ENCODE measurements around the gene KCNJ10.

Gene KCNJ10

DNA sequence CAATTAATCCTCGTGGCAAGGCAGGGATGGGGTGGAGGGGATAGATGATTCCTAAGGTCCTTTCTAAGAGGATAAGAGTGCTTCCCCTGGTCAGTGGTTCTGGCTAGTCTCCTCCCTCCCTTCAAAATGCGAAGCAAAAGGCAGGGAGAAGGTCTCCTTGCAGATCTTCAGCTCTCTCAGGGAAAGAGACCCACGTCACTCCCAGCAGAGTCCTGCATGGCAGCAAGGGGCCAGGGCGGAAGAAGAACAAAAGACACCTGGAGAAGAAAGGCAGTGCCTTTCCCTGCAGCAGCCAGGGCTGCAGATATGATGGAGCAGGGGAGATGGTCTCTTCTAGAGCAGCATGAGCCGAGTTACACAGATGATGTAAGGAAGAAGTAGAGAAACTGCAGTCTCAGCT is 86.3 kb downstream of the KCNJ10 start:
- DNase-seq = no peak

DNA sequence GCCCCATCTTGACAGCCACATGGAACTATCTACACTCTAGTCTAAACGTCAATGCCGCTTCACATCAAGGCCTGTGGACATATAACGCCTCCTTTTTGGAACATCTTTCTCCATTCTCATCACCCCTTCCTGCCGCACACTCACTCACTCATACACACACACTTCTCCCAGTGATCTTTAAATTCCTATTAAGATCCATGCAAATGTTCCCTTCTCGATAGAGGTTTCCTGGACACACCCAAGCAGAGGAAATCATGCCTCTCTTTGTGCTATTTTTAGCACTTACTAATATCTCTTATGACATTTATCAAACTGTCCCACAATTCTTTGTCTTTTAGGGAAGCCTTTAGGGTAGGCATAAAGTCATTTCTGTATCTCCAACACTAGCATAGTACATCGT is 87.7 kb downstream of the KCNJ10 start:
- no peak for DNase-seq

DNA sequence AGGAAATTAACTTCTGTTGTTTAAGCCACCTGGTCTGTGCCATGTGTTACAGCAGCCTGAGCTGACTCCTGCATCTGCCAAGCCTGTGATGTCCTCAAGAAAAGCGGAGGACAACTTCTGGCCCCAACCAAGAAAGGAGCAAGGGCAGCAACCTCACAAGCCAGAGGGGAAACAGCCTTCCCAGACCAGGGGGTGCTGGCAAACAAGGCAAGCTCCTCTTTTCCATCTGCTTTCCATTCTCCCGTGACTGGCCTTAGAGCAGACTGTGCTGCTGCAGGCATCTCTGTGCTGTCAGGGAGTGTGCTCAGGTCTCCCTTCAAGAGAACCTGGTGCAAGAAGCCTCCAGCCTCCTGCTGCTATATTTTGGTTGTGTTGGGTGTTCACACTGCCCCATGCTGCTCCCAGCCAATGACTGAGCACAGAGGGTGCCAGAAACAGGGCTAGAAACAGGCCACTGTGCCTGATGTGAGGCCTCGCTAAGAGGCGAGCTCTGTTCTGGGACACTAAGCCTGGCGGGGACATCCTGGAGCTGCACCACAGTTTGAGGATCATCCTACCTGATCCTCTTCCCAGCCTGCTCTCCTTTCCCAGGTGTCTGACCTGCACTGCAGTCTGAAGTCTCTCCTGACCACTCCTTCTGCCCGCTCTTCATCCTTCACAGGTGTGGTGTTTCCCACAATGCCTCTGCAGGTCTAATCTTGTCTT is 88.5 kb downstream of the KCNJ10 start:
- DNase-seq = no peak

DNA sequence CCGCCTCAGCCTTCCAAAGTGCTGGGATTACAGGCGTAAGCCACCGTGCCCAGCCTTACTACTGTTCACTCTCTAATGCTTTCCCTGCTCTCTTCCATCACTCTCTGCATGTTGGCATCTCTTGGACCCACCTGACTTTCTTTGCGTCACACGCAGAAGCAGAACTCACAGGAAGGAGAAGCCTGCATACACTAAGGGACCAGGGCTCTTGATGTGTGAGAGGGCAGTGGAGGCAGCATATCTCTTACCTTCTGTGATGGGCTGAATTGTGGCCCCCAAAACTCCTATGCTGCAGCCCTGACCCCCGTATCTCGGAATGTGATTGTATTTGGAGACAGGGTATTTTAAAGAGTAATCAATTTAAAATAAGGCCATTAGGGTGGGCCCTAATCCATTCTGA is 89.2 kb downstream of the KCNJ10 start:
- no peak for DNase-seq

DNA sequence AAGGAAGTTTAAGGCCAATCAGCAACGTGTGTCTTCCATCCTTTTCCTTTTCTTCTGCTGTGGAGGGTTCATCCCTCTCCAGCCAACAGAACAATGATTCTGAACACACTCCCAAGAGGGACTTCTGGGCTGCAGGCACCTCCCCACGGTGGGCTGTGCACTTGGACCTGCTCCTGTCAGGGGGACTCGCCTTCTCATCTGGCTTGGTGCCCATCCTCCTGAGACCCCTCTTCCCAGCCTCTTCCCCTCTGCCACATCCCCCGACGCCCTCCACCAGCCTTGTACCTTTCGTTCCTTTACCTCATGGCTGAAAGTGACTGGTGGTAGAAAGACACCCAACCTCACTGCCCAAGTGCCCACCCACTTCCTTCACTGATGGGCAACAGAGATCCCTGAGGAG is 89.9 kb downstream of the KCNJ10 start:
- DNase-seq = no peak

DNA sequence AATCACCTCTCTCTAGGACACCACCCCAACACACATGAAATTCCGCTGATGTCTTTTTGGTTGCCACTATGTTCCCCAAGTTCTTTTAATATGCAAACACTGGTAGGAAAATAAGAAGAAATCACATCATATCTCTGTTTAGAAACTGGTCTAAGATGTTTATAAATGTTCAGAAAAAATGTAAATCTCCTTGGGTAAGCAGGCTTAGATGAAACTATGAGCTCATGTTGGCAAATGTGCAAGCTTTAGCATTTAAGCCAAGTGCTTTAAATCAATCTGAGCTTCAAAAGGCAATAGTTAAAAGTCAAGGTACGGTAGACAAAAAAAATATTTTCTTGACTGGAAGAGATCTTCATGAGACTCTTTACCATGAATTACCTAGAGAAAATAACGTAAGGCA is 90.7 kb downstream of the KCNJ10 start:
- no peak for DNase-seq

DNA sequence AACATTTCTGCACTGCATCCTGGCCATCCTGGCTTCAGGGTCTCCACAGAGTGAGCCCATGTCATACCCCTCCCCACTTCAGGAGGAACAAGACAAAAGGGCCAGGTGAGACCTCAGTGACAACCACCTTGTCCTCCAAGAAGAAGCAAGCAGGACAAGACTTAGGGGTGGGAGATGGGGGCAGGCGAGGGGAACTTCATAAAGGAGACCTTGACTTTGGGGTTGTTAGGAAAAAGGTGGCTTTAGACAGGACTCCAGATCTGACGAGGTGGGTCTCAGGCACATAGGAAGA is 91.9 kb downstream of the KCNJ10 start:
- DNase-seq = no peak

DNA sequence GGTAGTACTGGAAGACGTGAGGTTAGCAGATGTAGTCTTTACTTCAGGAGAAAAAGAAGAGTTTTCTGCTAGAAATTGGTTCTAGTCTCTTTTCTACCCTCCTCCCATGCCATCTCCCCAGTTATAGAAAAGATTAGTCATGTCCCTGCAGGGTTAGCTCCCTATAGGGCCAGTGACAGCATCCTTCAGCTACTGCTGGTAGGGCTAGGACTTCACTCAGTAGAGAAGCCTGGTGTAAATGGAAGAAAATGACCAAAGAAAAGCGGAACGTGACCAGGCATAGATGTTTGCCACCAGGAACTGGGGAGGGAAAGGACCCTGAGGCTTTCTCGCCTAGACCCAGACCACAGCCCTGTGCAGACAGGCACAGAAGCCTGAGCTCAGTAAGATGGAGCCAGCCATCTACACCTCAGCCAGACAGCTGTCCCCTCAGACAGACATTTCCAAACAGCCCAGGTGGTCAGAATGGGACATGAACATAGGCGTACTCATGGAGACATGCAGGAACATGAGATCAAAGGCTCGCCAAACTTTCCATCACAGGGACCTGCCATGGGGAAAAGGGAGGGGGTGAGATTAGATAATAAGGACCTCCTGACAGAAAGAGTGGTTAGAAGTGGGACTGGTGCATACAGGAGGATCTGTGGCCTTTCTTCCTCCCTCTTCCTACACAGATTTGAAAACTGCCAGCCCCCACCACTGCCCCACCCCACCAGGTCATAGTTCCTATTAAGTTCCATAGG is 92.4 kb downstream of the KCNJ10 start:
- DNase-seq = no peak

DNA sequence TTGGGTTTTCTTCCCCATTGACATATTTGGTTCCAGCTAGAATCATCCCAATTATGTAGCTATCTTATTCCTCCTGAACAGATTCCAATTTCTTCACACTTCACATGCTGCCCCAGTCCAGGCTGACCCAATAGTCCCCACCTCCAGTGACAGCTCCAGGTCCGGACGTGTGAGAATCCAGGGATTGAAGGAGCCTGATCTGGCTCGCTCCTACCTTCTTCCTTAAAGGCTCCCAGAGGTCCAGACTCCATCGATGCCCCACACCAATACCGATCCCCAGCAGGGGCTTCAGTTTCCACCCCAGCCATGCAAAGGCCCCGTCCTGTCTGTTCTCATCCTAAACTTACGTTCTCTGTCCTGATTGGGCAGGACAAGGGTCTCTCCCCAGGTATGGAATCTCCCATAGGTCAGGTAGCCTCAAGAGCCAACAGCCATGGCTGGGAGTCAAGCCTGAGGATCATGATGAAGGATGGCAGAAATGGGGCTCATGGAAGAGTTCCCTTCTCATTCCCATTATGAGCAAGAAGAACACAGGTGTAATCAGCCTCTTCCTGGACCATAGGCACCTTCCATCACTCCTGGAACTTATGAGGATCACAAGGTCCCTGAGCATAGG is 95.5 kb downstream of the KCNJ10 start:
- DNase-seq = no peak

DNA sequence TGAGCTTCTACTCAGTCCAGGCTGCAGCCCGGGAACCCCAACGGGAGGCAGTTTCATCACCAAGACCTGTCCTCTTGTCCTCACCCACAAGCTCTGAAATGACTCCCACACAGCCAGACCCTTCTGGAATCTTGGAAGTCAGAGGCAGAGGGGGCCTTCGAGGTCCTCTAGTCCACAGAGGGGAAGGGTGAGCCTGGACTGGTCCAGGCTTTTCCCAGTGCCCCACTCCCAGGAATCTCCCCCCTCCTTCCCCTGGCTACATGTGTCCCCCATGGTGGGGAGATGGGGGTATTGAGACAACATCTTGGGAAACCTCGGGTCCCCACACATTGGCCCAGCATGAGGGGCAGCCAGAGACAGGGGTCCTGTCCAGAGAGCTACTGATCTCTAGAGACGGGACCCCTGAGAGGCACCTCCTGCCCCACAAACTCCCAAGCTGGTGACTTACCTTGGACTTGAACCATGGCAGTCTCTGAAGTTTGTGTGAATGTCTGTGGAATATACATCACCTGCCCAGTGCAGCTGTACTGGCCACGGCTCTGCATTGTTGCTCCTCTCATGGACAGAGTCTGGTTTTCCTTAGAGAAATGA is 96.5 kb downstream of the KCNJ10 start:
- no peak for DNase-seq

DNA sequence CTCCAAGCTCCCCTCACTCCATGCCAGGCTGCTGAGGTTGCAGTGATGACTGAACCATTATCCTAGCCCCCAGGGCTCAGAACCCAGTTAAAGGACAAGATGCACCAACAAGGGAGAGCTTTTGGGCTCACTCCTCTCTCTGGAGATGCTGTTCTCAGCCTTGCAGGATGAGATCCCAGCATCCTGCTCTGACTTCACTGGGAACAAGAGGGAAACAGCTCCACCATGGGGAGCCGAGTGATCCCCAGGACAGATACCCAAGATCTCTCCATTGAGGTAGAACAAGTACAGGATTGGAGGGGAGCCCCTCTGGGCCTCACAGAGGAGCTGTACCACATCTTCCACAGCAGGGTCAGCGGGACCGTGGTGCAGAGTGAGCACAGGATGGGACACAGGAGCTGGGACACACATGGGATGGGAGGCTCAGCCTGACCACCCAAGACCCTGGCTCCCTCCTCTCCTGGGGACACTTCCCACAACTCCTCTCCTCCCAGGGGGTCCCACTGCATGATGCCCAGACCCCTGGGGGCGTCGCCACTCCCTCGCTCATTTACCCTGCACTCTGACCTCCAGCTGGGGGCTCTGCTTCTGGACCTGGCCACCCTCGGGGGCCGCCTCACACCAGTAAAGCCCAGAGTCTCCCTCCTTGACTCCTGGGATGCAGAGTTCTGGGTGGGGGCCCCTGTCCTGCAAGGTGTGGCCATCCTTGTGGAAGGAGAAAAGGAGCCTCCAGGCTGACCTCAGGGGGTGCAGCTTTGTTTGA is 97.3 kb downstream of the KCNJ10 start:
- DNase-seq = no peak

DNA sequence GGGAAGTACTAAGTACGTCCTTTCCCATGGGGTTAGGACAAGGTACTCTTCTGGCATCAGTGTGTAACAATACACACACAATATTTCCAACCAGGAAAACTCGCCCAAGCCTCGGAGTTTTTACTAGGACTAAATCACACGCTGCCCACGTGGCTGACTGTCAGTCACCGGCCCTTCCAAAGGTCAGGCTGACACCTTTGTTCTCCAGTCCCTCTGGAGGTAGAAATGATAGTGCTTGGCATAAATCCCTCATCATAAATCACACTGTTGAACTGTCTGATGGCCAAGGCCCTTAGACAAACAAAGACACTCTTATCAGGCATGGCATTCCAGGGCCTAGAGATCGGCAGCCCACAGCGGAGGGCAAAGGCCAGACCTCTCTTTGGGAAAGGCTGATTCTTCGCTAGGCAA is 99.0 kb downstream of the KCNJ10 start:
- DNase-seq = no peak

DNA sequence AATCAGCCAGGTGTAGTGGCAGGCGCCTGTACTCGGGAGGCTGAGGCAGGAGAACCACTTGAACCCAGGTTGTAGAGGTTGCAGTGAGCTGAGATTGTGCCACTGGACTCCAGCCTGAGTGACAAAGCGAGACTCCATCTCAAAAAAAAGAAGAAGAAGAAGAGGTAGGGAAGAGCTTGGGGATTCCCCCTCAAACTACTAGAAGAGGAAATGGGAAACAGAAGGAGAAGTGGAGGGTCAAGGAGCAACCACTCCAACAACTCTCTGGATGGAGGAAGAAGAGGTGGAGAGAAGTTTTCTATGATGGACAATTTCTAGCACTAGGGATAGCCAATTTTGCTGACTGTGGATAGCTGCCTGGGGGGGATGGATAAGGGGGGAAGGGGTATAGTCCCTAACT is 101.1 kb downstream of the KCNJ10 start:
- DNase-seq = no peak

DNA sequence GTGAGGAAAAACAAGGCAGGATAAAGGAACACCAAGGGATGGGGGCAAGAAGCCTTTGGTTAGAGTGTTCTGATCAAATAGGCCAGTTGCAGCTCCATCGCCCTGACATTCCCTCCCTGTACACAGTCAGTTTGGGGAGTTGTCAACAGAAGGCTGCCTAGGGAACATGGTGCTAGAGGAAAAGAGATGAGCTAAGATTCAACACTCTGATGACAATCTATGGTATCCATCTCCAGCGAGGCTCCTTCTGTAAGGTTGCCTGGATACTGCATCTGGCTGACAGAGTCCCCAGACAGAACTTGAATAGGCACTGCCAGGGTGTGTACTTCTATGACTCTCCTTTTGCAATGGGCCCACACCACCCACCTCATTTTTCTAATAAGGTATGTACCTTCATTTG is 104.7 kb downstream of the KCNJ10 start:
- no peak for DNase-seq

DNA sequence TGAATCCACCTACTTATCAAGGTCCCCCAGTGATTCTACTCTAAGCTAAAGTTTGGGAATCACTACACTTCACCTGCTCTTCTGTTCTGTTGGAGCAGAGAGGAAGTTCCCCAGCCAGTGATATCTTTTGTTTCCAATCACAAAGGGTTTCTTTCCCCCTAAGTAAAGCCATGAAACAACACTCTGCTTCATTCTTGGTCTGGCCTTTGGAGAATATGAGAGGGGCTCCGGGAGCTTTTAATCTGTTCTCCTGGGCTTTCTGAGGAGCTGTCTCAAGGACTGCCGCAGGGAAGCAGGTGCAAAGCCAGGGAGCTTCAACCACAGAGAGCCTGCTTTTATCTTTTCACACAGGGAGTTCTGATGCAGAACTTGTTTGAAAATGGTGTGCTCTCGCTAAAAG is 105.8 kb downstream of the KCNJ10 start:
- DNase-seq = no peak

DNA sequence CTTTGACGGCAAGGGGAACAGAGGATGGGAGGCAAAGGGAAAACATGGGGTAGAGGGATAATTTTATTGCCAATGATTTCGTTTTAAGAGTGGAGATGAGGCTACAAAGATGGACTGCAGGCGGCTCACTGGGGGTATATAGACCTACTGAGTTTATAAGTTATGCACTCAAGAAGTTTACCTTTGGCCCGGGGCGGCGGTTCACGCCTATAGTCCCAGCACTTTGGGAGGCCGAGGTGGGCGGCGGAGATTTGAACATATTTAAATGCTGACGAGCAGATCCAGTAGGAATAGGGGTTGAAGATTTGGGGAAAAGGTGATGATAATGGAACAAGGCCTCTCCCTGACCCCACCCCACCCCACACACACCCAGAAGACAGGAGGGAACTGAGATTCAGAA is 107.8 kb downstream of the KCNJ10 start:
- DNase-seq = no peak

DNA sequence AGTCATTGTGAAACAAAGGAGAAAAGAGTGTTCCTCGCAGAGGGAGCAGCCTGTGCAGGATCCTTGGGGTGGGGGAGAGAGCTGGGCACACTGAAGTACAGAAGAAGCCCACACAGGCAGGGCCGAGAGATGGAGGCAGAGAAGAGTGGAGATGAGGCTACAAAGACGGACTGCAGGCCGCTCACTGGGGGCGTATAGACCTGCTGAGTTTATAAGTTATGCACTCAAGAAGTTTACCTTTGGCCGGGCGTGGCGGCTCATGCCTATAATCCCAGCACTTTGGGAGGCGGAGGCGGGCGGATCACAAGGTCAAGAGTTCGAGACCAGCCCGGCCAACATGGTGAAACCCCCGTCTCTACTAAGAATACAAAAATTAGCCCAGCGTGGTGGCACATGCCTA is 108.3 kb downstream of the KCNJ10 start:
- no peak for DNase-seq

DNA sequence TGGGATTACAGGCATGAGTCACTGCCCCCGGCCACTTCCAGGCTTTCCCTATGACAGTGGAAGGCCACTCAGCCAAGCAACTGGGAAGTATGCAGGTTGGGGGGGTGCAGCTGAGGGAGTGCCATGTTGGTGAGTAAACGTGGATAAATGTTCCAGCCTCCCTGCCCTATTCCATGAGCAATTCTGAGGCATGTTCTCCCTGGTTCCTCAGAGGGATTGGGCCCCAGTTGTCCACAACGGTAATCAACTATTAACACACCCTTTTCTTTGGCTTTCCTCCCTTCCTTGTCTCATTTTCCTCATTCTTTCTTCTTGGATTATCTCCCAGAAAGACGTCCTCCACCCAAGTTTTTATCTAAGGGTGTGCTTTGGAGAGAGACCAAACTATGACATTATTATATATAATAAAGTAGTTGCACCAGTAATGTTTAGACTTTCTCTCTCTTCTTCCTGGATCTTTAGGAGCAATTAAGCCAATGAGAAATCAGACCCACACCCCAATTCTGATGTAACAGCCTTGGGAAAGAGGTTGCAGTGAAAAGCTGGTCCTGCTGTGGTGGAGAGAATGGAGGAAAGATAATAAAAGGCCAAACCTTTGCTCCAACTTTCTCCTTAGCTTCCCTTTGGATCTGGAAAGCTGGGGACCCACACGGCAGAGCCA is 109.1 kb downstream of the KCNJ10 start:
- no peak for DNase-seq

DNA sequence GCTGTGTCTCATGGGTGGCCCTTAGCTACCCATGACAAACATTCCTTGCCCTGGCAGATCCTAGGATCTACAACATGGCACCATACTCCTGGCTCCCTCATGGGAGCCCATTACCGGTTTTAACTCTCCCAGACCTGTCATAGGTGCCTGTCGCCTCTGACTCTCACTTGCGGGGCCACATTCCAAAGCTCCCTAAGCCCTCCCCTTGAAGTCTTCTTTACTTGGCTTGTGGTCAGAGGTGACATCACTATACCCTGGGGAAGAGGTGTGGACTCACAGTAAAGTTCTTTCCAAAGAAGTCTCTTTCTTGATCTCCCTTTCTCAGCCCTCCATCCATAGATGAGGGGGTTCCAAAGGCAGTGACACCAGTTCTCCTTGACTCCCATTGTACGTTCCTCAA is 110.5 kb downstream of the KCNJ10 start:
- DNase-seq = no peak

DNA sequence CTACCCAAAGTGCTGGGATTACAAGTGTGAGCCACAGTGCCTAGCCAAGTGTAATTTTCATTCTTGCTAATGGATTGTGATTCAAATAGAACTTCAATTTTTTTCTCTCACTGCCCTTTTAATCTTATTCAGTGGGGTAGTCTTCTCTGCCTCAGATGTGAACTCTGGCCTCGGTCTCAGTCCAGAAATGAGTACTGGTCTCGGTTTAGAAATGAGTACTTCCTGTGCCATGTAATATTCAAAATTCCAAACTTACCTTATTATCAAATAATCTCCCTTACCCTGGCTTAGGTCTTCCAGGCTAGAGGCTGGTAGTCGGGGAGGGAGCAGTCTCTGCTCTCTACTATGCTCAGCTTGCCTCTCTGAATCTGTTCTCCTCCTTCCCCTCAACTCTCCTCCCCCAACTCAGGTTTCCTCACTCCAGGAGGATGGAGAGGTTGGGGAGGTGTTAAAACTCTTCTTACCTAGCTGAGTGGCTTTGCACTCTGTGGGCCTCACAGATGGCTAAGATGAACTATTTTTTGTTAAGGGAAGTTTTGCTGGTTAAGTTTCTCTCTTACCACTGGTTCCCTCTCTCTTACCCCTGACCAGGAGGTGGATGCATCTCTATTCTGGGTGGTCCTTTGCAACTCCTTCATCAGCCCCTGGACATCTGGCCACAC is 111.1 kb downstream of the KCNJ10 start:
- no peak for DNase-seq

DNA sequence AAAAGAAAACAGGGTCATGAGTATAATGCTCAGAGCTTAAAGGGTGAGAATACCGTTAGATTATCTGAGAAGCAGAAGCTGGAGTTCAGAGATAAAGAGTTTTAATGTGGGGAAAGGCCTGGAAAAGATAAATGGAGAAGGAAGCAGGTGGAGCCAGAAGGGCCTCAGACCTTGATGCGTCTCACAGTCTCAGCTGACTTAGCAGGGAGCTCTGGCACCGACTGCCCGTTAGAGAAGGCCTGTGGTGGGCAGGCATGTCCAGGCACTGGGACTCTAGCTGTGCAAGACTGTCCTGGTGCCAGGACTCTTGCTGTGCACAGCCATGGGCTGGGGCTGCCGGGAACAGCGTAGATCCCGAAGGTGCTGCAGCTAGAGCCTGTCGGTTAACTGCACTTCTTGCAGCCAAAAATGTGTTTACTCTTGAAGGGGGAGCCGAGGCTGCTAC is 112.1 kb downstream of the KCNJ10 start:
- DNase-seq = no peak

DNA sequence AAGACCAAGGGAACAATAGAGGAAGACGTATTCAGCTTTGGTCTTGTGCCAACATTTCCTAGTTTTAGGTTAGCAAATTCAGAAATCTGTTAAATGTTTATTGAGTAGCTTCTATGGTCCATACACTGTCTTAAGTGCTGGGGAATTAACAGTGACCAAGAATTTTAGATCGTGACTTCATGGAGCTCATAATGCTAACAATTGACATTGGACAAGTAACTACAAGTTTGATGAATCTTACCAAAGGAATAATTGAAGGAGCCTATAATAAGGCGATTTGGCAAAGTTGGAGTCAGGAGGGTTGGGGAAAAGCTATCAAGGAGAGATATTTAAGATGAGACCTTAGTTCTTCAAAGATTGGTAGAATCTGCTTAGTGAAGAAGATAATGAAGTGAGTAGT is 114.5 kb downstream of the KCNJ10 start:
- DNase-seq = no peak
